ENCODE measurements around the gene MED26. TPM values are rescaled to one million over a fixed set of nuclear protein-coding genes. Genes with fewer than 3 reads are reported as not detected.

MED26 gene
- total and polyA plus RNA-seq, 2 experiments from 2014 or later: 7.4 to 15.4 TPM

GRCh38 chr19:16621165-16621800 lies 6.7 kb downstream of the MED26 start:
- H3K79me2 ChIP-seq (replicated peaks; ENCODE audit: insufficient read depth): peaks cover 100% of the 10 kb centered on the region
- no peak for ATAC-seq
- no peak for DNase-seq (ENCODE audit: low spot score)
- H3K9me2 ChIP-seq (ENCODE audit: insufficient read depth): 0 out of 2 replicates have a peak, but pooled peaks cover 4% of the 10 kb centered on the region
- Mint-ChIP-seq H3K27me3 (ENCODE audit: insufficient read depth, low read depth, poor library complexity) (peaks cover 2% of the 10 kb centered on the region), H3K9me3 (no peaks in the 10 kb centered on the region), H3K4me3 (no peak overlapping the region), H3K4me1 (peaks cover 40% of the 10 kb centered on the region), H3K36me3 (ENCODE audit: low read depth) (no peaks in the 10 kb centered on the region; the same call in 2 of the 3 replicates), H3K27ac (0 out of 2 replicates have a peak overlapping the region, but pooled peaks have one; percentile 17)
- no peaks in the 10 kb centered on the region for H3F3A ChIP-seq (replicated peaks; ENCODE audit: low read depth)
- no peak overlapping the region for H3K4me3 ChIP-seq
- H4K20me1 ChIP-seq (replicated peaks; ENCODE audit: insufficient read depth): peaks cover 68% of the 10 kb centered on the region
- no peak for TF ChIP-seq ZNF331 (CRISPR knock-in tag; IDR thresholded peaks at IDR 0.05; ENCODE audit: low read depth)
- TF ChIP-seq EZH2 (IDR thresholded peaks at IDR 0.05; ENCODE audit: low read depth, unreplicated experiment): no peak
- no peak for TF ChIP-seq STAT1 (IDR thresholded peaks at IDR 0.05; ENCODE audit: unreplicated experiment)
- TF ChIP-seq, protein P1, sequence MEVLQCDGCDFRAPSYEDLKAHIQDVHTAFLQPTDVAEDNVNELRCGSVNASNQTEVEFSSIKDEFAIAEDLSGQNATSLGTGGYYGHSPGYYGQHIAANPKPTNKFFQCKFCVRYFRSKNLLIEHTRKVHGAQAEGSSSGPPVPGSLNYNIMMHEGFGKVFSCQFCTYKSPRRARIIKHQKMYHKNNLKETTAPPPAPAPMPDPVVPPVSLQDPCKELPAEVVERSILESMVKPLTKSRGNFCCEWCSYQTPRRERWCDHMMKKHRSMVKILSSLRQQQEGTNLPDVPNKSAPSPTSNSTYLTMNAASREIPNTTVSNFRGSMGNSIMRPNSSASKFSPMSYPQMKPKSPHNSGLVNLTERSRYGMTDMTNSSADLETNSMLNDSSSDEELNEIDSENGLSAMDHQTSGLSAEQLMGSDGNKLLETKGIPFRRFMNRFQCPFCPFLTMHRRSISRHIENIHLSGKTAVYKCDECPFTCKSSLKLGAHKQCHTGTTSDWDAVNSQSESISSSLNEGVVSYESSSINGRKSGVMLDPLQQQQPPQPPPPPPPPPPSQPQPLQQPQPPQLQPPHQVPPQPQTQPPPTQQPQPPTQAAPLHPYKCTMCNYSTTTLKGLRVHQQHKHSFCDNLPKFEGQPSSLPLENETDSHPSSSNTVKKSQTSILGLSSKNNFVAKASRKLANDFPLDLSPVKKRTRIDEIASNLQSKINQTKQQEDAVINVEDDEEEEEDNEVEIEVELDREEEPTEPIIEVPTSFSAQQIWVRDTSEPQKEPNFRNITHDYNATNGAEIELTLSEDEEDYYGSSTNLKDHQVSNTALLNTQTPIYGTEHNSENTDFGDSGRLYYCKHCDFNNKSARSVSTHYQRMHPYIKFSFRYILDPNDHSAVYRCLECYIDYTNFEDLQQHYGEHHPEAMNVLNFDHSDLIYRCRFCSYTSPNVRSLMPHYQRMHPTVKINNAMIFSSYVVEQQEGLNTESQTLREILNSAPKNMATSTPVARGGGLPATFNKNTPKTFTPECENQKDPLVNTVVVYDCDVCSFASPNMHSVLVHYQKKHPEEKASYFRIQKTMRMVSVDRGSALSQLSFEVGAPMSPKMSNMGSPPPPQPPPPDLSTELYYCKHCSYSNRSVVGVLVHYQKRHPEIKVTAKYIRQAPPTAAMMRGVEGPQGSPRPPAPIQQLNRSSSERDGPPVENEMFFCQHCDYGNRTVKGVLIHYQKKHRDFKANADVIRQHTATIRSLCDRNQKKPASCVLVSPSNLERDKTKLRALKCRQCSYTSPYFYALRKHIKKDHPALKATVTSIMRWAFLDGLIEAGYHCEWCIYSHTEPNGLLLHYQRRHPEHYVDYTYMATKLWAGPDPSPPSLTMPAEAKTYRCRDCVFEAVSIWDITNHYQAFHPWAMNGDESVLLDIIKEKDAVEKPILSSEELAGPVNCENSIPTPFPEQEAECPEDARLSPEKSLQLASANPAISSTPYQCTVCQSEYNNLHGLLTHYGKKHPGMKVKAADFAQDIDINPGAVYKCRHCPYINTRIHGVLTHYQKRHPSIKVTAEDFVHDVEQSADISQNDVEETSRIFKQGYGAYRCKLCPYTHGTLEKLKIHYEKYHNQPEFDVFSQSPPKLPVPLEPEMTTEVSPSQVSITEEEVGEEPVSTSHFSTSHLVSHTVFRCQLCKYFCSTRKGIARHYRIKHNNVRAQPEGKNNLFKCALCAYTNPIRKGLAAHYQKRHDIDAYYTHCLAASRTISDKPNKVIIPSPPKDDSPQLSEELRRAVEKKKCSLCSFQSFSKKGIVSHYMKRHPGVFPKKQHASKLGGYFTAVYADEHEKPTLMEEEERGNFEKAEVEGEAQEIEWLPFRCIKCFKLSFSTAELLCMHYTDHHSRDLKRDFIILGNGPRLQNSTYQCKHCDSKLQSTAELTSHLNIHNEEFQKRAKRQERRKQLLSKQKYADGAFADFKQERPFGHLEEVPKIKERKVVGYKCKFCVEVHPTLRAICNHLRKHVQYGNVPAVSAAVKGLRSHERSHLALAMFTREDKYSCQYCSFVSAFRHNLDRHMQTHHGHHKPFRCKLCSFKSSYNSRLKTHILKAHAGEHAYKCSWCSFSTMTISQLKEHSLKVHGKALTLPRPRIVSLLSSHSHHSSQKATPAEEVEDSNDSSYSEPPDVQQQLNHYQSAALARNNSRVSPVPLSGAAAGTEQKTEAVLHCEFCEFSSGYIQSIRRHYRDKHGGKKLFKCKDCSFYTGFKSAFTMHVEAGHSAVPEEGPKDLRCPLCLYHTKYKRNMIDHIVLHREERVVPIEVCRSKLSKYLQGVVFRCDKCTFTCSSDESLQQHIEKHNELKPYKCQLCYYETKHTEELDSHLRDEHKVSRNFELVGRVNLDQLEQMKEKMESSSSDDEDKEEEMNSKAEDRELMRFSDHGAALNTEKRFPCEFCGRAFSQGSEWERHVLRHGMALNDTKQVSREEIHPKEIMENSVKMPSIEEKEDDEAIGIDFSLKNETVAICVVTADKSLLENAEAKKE (CRISPR knock-in tag; IDR thresholded peaks at IDR 0.05): no peak
- no peak for TF ChIP-seq JUNB (IDR thresholded peaks at IDR 0.05; ENCODE audit: unreplicated experiment)
- no peak for TF ChIP-seq REST (IDR thresholded peaks at IDR 0.05; ENCODE audit: unreplicated experiment)
- no peak overlapping the region for H3K4me2 ChIP-seq
- H3K27ac ChIP-seq (ENCODE audit: low read depth): no peak overlapping the region
- H3K4me1 ChIP-seq (ENCODE audit: insufficient read depth): peaks cover 2% of the 10 kb centered on the region
- H3K27me3 ChIP-seq (ENCODE audit: insufficient read depth): no peaks in the 10 kb centered on the region
- no peaks in the 10 kb centered on the region for H3K36me3 ChIP-seq (ENCODE audit: insufficient read depth)
- H2AFZ ChIP-seq: no peak overlapping the region
